Activated gamma-delta T cell treated with Interleukin-2 at 50 U/mL for 16 hours (primary cell): ENCODE measurements around the gene PSMD1.

Experiments used
- DNase-seq: peaks from one replicate; pipeline ENCODE4 v3.0.0-alpha.2; 2020

The PSMD1 gene

DNA sequence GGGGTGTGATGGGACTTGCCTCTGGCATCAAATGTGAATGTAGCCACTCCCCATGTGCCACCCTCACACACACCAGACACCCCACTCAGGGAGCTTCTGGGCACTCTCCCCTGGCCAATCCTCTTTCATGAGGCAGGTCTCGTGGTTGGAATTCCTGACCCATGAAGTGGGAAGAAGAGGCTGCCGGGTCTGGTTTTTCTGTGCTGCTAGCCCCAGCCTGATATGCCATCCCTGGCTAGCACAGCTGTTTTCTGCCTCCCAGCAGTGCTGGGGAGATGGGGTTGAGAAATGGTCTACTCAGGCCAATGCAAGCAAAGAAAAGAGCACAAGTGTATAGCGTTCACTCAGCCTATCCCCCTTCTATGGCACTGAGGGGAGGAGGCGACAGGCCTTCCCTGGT lies 20.5 kb upstream of the PSMD1 start:
- no peak for DNase-seq

DNA sequence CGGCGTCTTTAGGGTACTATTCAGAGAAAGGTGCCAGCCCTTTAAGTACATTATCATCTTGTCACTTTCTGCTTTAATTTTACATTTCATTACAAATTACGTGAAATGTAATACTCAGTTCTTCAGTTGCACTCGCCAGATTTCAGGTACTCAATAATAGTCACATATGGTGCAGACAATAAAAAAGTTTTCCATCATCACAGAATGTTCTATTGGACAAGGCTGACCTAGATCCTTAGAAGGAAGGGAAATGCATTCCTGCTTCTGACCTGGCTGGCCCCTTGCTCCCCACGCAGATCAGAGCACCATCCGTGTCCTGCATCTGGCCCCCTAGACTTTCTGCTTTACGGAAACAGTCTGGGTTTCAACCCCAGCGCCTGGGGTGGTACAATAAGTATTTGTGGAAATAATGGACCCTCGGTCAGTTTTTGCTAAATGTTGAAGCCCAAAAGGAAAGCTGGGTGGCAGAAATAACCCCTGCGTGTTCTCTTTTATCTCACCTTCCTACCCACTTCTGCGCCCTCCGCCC lies 20.0 kb upstream of the PSMD1 start:
- DNase-seq, result no peak

DNA sequence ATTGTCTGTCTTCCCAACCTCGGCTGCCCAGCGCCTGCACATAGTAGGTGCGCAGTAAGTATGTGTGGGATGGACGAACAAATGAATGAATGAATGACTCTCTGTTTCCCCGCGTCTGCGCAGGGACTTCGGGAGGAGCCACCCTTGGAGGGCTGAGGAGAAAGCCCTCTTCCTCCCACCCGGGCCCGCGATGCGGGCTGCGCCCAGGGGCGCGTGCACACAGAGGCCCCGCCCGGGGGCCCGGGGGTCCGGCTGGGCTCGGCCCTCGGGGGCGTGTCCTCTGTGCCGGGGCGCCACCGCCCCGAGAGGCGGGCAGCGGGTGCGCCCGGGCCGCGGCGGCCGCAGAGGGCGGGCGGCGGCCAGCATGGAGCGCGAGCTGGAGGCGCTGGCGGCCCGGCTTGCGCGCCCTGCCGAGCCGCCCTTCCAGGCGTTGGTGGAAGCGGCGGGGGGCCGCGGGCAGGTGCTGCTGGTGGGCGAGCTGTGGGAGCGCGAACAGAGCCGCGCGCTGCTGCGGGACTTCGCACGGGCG lies 19.4 kb upstream of the PSMD1 start, which contains the start of gene C2orf72:
C2orf72 (plus strand) TSS at position 322 of the 529 bp plus-strand sequence; CDS start at position 365, 43 bp downstream.
- no peak for DNase-seq

DNA sequence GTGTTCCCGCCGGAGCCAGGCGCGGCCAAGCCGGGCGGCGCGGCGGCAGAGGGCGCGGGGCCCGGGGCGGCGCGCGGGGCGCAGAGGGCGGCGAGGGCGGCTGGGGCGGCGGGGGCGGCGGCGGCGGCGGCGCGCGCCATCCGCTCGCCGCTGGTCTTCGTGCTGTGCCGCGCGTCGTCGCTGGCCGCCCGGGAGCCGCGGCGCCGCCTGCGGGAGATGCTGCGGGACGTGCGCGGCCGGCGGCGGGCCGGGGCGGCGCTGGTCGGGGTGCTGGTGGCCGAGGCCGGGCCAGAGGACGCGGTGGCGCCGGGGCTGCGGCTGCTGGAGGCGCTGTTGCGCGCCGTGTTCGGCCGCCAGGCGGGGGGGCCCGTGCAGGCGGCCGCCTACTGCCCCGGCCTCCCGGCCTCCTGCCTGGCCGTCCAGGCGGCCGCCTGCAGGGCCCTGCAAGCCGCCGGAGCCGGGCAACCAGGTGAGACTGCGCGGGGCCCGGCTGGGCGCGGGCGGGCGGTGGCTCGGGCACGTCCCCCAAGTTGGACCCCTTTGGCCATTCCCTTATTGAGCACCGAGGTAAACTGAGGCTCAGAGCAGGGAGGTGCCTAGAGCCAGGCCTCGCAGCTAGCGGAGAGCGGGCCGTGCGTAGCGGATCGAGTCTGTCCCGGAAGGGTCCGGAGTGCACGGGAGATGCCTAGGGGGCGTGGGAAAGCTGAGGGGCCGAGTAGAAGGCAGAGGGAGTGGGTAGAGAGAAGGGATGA lies 18.8 kb upstream of the PSMD1 start:
- no peak for DNase-seq

DNA sequence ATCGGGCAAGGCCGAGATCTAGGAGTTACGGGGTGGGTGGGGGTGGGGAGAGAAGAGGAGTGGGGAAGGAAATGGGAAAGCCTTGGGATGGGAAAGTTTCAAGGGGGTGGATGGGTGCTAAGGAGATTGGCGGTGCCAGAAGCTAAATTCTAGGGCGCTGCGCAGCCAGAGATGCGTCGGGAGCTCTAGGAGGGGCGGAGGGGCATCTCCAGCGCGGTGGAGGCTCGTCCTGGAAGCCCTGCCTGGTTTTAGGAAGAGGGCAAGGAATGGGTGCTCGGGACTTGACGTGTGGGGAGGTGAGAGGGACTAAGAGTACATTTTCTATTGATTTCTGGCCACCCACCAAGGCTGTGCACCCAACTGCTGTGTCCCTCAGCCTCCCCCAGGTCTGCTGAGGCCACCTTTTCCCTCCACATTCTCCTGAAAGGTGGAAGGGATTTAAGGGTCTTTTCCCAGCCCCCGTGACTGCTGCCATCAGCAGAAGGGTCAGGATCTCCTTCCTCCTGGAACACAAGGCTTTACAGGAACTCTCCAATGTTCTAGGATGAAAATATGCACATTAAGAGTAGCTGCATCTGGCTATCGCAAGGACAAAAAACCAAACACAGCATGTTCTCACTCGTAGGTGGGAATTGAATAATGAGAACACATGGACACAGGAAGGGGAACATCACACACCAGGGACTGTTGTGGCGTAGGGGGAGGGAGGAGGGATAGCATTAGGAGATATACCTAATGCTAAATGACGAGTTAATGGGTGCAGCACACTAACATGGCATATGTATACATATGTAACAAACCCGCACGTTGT lies 18.0 kb upstream of the PSMD1 start:
- DNase-seq, result no peak

DNA sequence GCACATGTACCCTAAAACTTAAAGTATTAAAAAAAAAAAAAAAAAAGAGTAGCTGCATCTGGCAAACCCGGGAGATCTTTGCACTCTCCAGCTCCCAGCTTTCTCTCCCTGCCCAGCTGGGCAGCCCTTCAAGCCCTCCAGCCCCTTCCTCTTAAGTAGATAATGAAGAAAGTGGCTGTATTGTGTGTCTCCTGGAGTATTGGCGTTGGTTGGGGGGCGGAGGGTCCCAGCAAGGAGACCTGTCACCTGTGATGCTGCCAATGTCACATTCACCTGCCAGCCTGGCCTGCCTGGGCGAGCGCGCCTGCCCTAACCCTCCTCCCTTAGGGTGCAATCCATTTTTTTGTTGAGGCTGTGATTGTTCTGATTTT lies 17.4 kb upstream of the PSMD1 start:
- no peak for DNase-seq

GRCh38 chr2:231039821-231040364 lies 16.8 kb upstream of the PSMD1 start:
- DNase-seq, result no peak

DNA sequence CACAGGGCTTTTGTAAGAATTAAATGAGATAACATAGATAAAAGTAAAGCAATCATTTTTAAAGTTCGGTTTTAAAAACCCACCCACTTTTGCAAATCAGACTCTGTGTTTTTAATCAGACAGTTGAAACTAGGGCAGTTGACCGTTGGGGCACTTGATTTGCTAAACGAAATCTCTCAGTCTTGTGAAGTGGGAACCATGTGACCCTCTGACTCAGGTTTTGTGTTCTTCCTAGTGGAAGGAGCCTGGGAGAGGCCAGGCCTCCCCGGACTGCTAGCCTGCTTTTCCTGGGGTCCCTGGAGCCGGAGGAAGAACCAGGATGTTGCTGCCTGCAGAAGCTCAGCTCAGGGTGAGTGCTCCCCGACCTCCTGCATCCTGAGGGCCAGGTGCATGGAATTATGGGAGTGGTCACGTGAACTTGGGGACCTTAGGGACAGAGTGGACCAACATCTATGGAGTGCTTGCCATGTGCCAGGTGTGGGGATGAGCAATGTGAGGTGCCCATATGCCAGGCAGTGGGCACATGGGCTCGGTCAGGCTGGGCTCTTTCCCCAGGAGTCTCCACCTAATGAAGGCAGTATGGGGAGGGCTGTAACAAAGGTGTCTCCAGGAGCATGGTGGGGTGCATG lies 15.5 kb upstream of the PSMD1 start:
- DNase-seq, result no peak

GRCh38 chr2:231043796-231044195 lies 12.9 kb upstream of the PSMD1 start:
- no peak for DNase-seq

DNA sequence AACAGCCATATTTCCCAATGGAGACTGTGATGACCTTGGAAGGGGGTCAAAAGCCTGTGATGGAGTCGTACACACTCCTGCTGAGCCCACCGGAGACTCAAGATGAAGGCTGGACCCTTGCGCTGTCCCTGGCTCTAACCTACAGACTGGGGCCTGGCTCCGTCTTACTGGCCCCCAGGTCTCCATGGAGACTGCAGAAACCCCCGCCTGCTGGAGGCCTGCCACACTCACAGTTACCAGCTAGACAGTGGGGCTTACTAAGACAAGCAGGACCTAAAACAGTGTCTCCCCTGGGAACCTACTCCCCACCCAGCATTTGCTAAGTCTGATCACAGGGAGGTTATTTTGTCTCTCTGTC lies 9.8 kb upstream of the PSMD1 start:
- DNase-seq, result no peak

DNA sequence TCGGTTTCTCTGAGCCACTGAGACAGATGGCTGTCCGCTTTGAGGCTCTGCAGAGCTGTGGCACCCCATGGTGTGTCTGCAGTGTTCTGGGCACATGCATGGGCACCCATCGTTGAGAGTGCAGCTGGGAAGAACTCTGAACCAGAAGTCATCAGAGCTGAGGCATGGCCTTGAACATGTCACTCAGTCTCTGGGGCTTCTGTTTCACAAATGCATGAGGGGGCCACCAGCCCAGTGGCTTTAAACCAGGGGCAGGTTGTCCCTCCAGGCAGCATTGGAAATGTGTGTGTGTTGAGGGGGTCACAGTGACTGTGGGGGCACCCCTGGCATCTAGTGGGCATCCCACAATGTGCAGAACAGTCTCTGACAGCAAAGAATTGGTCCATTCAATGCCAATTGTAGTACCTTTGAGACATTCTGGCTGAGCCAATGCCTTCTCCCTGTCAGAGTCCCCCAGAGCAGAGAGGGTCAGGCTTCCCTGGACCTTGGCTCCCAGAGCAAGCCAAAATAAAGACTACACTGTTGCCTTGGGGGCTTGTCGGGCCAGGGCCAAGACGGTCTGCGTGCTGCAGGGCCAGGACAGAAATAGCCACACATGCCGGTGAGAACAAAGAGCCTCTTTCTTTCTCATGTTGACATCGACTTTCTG lies 9.3 kb upstream of the PSMD1 start:
- DNase-seq, result no peak

DNA sequence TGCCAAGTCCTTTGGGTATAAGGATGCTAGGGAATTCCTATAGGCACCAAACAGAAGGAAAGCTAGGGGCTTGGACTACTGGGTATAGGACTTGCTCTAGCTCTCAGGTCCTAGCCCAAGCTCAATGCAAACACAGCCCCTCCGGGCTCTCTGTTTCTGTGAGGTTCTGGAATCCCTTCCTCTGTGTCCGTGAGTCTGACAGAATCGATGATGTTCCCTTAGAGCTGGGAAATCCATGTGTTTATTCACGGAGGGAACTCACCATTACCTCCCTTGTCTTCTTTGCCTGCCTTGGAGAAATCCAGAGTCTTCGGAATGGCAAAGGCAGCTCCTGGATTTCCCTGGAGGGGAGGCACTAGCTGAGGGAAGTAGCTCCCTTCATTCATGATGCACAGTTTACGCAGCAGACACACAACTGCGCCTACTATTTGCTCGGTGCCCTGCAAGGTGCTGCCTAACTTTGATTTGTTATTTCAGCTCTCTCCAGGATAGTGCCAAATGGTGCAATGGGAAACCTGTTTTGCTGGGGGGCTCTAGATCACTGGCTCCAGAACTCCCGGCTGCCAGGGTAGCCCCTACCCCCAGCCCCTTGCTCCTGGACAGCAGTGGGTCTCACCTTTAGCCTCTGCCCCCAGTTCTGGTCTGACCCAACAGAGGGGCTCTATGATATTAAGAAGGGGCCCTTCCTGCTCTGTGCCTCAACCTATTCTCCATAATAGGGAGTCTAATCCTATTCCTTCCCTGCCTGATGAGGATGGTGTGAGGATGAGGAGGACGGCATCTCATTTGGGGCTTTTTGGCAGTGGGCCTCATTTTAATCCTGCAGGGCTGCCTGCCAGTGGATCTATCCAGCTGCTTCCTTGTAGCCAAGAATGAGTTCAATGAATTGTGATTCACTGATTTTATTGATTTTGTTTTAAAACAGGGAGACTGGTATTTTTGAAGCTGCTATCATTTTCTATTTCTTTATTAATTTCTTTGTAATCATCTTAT lies 8.4 kb upstream of the PSMD1 start:
- no peak for DNase-seq

GRCh38 chr2:231049286-231050017 lies 7.2 kb upstream of the PSMD1 start:
- DNase-seq, result no peak

DNA sequence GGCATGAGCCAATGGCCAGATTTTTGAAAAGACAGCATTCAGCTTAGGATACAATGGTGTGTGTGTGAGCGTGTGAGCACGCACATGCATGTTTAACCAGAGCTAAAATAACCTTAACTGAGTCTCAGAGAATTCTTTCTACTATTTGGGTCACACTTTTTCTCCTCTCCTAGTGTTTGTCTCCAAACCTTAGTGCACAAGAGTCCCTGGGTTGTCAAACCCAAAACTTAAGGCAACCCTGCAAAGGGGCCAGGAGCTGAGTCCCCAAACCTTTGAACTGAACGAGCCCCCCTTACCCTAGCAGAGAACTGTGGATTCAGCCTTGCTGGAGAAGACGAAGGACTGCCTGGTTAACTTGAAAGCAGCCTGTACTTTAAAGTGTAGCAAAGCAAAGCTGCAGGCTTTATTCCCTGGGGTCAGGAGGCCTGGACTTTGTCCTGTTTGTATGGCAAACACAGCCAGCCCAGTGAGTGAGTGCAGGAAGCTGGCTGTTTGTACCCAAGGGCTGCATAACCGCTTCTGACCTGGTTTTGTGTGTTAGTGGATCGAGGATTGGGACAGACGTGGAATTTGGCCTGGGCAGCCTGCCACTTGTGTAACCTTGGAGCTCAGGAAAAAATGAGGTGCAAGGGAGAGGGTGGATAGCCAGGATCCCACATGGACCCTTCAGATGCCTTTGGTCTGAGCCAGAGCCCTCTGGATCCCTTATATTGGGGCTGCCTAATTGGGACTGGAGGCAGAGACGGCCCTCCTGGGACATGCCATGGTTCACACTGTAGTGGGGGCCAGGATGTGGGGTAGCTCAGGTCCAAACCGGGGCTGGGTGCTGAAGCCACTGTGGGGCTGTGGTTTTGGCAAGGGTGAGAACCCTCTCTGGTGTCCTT lies 6.4 kb upstream of the PSMD1 start:
- no peak for DNase-seq

- DNase-seq, result no peak
Observed at GRCh38 chr2:231051116-231051515, 5.6 kb upstream of the PSMD1 start.

GRCh38 chr2:231052494-231053451 lies 3.9 kb upstream of the PSMD1 start:
- peak; percentile 77 for DNase-seq

GRCh38 chr2:231053846-231054245 lies 2.8 kb upstream of the PSMD1 start:
- DNase-seq, result no peak

DNA sequence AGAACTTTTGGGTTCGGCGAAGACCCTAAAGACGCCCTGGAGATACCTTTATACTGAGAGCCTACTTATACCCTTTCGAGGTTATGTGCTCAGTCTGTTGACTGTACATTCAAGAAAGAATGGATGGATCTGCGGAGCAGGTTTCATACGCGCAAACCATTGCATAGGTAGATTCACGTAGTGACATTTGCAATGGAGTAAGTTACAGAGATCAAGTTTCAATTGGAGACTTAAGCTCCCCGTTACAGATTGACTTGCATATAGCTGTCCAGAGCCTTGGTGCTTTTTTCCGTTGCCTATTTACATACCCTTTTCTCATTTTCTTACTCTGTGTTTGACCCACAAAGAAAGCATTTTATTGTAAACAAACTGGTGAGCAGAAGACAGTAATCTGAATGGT lies 923 bp downstream of the PSMD1 start:
- DNase-seq, result no peak
